Gastrocnemius medialis (tissue), 4 donors: ENCODE data around the gene PTH2. TPM values are rescaled to one million over a fixed set of nuclear protein-coding genes. Genes with fewer than 3 reads are reported as not detected.

Experiments
- ATAC-seq, 2 donors: fragments of 150-250 bp; one replicate each; pipeline ENCODE4 v1.9.1; 2016
- DNase-seq, 2 donors: peaks; one replicate each; pipeline ENCODE4 v3.0.0-alpha.2; 2019
- H3K27ac ChIP-seq, 4 donors: fragments of 200-600 bp; sonication (generic); 1 replicate in 1 of 4; 2 replicates in 3 of 4; pipeline ENCODE4 v1.5.1; 2016 to 2018; ENCODE audit warnings: mild to moderate bottlenecking in 2 of 4, moderate library complexity in 1 of 4
- H3K27me3 ChIP-seq, 3 donors: fragments of 200-600 bp; sonication (generic) in 2 of 3; 1 replicate in 1 of 3; 2 replicates in 2 of 3; pipeline versions ENCODE4 v1.5.1 to v1.6.0; 2016 to 2019; ENCODE audit warnings: mild to moderate bottlenecking in 1 of 3, moderate library complexity in 1 of 3
- H3K36me3 ChIP-seq, 2 donors: fragments of 200-600 bp; sonication (generic) in 1 of 2; one replicate each; pipeline ENCODE4 v1.5.1; 2017 to 2018
- H3K4me1 ChIP-seq, 2 donors: fragments of 200-600 bp; sonication (generic) in 1 of 2; one replicate each; pipeline ENCODE4 v1.5.1; 2016 to 2017; ENCODE audit warnings: mild to moderate bottlenecking in 2 of 2
- H3K4me3 ChIP-seq, 4 donors: fragments of 200-600 bp; sonication (generic) in 3 of 4; 1 replicate in 1 of 4; 2 replicates in 3 of 4; pipeline ENCODE4 v1.5.1; 2016 to 2019; ENCODE audit warnings: mild to moderate bottlenecking in 2 of 4
- H3K9me3 ChIP-seq, 3 donors: fragments of 200-600 bp; sonication (generic) in 2 of 3; 1 replicate in 1 of 3; 2 replicates in 2 of 3; pipeline ENCODE4 v1.5.1; 2016 to 2019
- CTCF ChIP-seq, 5 experiments: fragments of 450-650 bp in 3 of 5; fragments of 200-600 bp in 2 of 5; sonication (generic) in 2 of 5; IDR thresholded peaks in 4 of 5; conservative IDR thresholded peaks in 1 of 5; 1 replicate in 4 of 5; 2 replicates in 1 of 5; pipeline ENCODE4 v1.5.1; 2016 to 2019; ENCODE audit warnings: antibody characterized with exemption in 5 of 5, mild to moderate bottlenecking in 3 of 5, moderate library complexity in 3 of 5
- POLR2A ChIP-seq, 2 donors: fragments of 450-650 bp; IDR thresholded peaks; one replicate each; pipeline ENCODE4 v1.6.1; 2017; ENCODE audit warnings: antibody characterized with exemption in 2 of 2, mild to moderate bottlenecking in 2 of 2, moderate library complexity in 2 of 2
- in situ Hi-C, 4 donors: fragments of 200-750 bp; cut with MboI; loops; one replicate each; pipeline versions ENCODE4 v1.15.0 to v1.8.0; 2017; ENCODE audit warnings: low sequenced_read_pairs in 4 of 4
- intact Hi-C: fragments of 100-400 bp; cut with DNase I; formaldehyde crosslinking; loops from one replicate; pipeline ENCODE4 v1.15.1; 2023; ENCODE audit warnings: low total_unique reads
- total RNA-seq, 4 donors: library from RNA; depleted of rRNA; stranded (reverse); fragments of >200 nt; gene quantifications; one replicate each; pipeline versions ENCODE4 v1.1.0 to v1.2.3, GENCODE V29; 2016

Gene PTH2
- total RNA-seq, 4 donors from 2014 or later = not detected

GRCh38 chr19:49417088-49417487 is 6.2 kb downstream of the PTH2 start:
- in situ Hi-C loops (no loop called here), intact Hi-C loops (no loop called here)
- Histone ChIP-seq H3K27ac (no peak overlapping the region), H3K4me1 (peaks cover 0 to 8% of the 10 kb centered on the region in 2 donors), H3K36me3 (no peaks in the 10 kb centered on the region), H3K4me3 (no peak overlapping the region), H3K27me3 (peaks cover 38 to 54% (median 45%) of the 10 kb centered on the region in 3 donors), H3K9me3 (no peaks in the 10 kb centered on the region)
- no peak for TF ChIP-seq POLR2A (IDR thresholded peaks at IDR 0.05)
- no peak for TF ChIP-seq CTCF (IDR thresholded peaks at IDR 0.05 in 4 of 5, conservative IDR thresholded peaks at IDR 0.05 in 1 of 5)
- no peak for ATAC-seq
- no peak for DNase-seq

GRCh38 chr19:49415810-49416200 is 7.4 kb downstream of the PTH2 start:
- Histone ChIP-seq H3K27me3 (peaks cover 26 to 42% (median 32%) of the 10 kb centered on the region in 3 donors), H3K27ac (no peak overlapping the region), H3K4me1 (peaks cover 0 to under 1% of the 10 kb centered on the region in 2 donors), H3K9me3 (no peaks in the 10 kb centered on the region), H3K4me3 (no peak overlapping the region), H3K36me3 (no peaks in the 10 kb centered on the region)
- intact Hi-C loops (no loop called here), in situ Hi-C loops (no loop called here)
- ATAC-seq = no peak
- DNase-seq = no peak
- no peak for TF ChIP-seq POLR2A (IDR thresholded peaks at IDR 0.05)
- no peak for TF ChIP-seq CTCF (IDR thresholded peaks at IDR 0.05 in 4 of 5, conservative IDR thresholded peaks at IDR 0.05 in 1 of 5)

GRCh38 chr19:49415102-49415809 is 8.0 kb downstream of the PTH2 start:
- DNase-seq = no peak
- ATAC-seq = no peak
- in situ Hi-C loops = no loop called here
- no peak overlapping the region for H3K27ac ChIP-seq
- intact Hi-C loops = no loop called here
- H3K36me3 ChIP-seq = no peaks in the 10 kb centered on the region
- no peaks in the 10 kb centered on the region for H3K9me3 ChIP-seq
- no peaks in the 10 kb centered on the region for H3K4me1 ChIP-seq
- H3K4me3 ChIP-seq = no peak overlapping the region
- peaks cover 25 to 36% (median 26%) of the 10 kb centered on the region in 3 donors for H3K27me3 ChIP-seq
- TF ChIP-seq POLR2A (IDR thresholded peaks at IDR 0.05) (no peak), CTCF (IDR thresholded peaks at IDR 0.05 in 4 of 5, conservative IDR thresholded peaks at IDR 0.05 in 1 of 5) (no peak)

GRCh38 chr19:49414256-49414655 is 9.0 kb downstream of the PTH2 start:
- ATAC-seq = no peak
- Histone ChIP-seq H3K36me3 (no peaks in the 10 kb centered on the region), H3K4me3 (no peak overlapping the region), H3K9me3 (no peaks in the 10 kb centered on the region), H3K27me3 (peaks cover 16 to 26% (median 18%) of the 10 kb centered on the region in 3 donors), H3K4me1 (no peaks in the 10 kb centered on the region), H3K27ac (no peak overlapping the region)
- in situ Hi-C loops = no loop called here
- no peak for TF ChIP-seq CTCF (IDR thresholded peaks at IDR 0.05 in 4 of 5, conservative IDR thresholded peaks at IDR 0.05 in 1 of 5)
- no peak for TF ChIP-seq POLR2A (IDR thresholded peaks at IDR 0.05)
- intact Hi-C loops = no loop called here
- DNase-seq = no peak
